CD4-positive, CD25-positive, alpha-beta regulatory T cell (primary cell): ENCODE measurements around the gene ELK3. TPM values are rescaled to one million over a fixed set of nuclear protein-coding genes. Genes with fewer than 3 reads are reported as not detected.

ENCODE experiments used
- ATAC-seq, 2 donors: fragments of 150-1000 bp; cut with Tn5 transposase; one replicate each; pipeline ENCODE4 v1.10.0; 2021; ENCODE audit warnings: low read depth in 2 of 2, moderate number of reproducible peaks in 2 of 2, moderate library complexity in 1 of 2
- DNase-seq, 3 donors: peaks; one replicate each; pipeline versions ENCODE4 v3.0.0 to v3.0.0-alpha.2; 2012 to 2022; ENCODE audit warnings: mixed read lengths in 1 of 3
- H3K27ac ChIP-seq: one replicate; pipeline ENCODE4 v1.7.0; 2013; ENCODE audit warnings: mild to moderate bottlenecking, low read length; ENCODE audit not compliant: insufficient read depth, poor library complexity, severe bottlenecking
- H3K27me3 ChIP-seq: one replicate; pipeline ENCODE4 v1.7.0; 2013; ENCODE audit warnings: low read length; ENCODE audit not compliant: control insufficient read depth, insufficient read depth
- H3K36me3 ChIP-seq: one replicate; pipeline ENCODE4 v1.7.0; 2013; ENCODE audit warnings: mild to moderate bottlenecking, low read length, moderate library complexity; ENCODE audit not compliant: control insufficient read depth, insufficient read depth
- H3K4me1 ChIP-seq: 2 replicates; pipeline ENCODE4 v1.7.0; 2013; ENCODE audit warnings: mild to moderate bottlenecking, low read length; ENCODE audit not compliant: insufficient read depth, control insufficient read depth, poor library complexity, severe bottlenecking
- H3K4me3 ChIP-seq: one replicate; pipeline ENCODE4 v1.7.0; 2013; ENCODE audit warnings: low read depth, mild to moderate bottlenecking, low read length, moderate library complexity
- H3K9me3 ChIP-seq, 2 experiments: 1 replicate in 1 of 2; 2 replicates in 1 of 2; pipeline ENCODE4 v1.7.0; 2013; ENCODE audit warnings: low read length in 2 of 2, mild to moderate bottlenecking in 1 of 2, moderate library complexity in 1 of 2; ENCODE audit not compliant: control insufficient read depth in 2 of 2
- H3K27ac Mint-ChIP-seq, 3 donors: one replicate each; pipeline ENCODE4 v1.8.0; 2020 to 2022; ENCODE audit warnings: mild to moderate bottlenecking in 3 of 3, mixed read lengths in 3 of 3, moderate library complexity in 2 of 3
- H3K27me3 Mint-ChIP-seq: one replicate; pipeline ENCODE4 v1.8.0; 2022; ENCODE audit warnings: mild to moderate bottlenecking, mixed read lengths
- H3K36me3 Mint-ChIP-seq: one replicate; pipeline ENCODE4 v1.8.0; 2020; ENCODE audit warnings: mixed read lengths
- H3K4me1 Mint-ChIP-seq, 4 donors: one replicate each; pipeline ENCODE4 v1.8.0; 2020 to 2022; ENCODE audit warnings: mixed read lengths in 4 of 4, mild to moderate bottlenecking in 1 of 4
- H3K4me3 Mint-ChIP-seq, 4 donors: one replicate each; pipeline ENCODE4 v1.8.0; 2020 to 2022; ENCODE audit warnings: mild to moderate bottlenecking in 4 of 4, mixed read lengths in 4 of 4, moderate library complexity in 3 of 4
- H3K9me3 Mint-ChIP-seq, 7 donors: one replicate each; pipeline ENCODE4 v1.8.0; 2020 to 2022; ENCODE audit warnings: mixed read lengths in 7 of 7, mild to moderate bottlenecking in 3 of 7, moderate library complexity in 2 of 7
- polyA plus RNA-seq, 4 donors: library from polyadenylated mRNA; unstranded; fragments of 300-500 nt; fragmentation: Illumina TruSeq; gene quantifications; one replicate each; pipeline ENCODE4 v1.2.3, GENCODE V29; 2021
- total RNA-seq: library from RNA; stranded (reverse); gene quantifications from one replicate; pipeline ENCODE4 v1.2.3, GENCODE V29; 2022

The ELK3 gene
- total and polyA plus RNA-seq, 5 donors from 2014 or later, result 33.4 to 84.7 (median 39.3) TPM

DNA sequence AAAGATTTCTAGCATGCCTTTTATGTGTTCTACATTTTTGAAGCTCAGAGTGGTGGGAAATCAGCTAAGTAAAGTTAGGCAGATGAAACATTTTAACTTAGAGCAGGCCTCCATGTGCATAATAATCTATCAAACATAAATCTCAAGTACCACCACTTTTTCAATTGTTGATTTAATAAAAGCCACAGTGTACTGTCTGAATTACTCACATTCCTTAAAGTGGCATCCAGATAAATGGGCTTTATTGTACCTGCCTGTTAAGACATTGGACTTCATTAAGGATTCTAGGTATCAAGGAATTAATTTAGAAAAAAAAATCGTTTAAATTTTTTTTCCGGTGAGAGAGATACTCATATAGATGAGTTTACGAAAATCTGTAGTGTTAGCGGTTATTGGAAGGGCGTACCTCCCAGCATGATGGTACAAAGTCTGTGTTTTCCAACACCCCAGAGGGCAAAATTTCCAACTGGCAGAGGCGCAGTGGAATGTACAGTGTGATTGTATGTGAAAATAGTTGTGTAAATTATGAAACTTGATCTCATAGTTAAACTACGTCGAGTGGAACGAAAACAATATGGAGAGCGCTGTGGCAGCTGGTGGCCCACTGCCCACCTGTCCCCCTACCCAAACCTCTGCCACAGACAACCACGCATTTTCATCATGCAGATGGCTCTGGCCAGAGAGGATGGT lies 25.0 kb downstream of the ELK3 start:
- ATAC-seq (no peak), DNase-seq (no peak)
- Mint-ChIP-seq H3K4me1 (peaks cover 22 to 79% (median 40%) of the 10 kb centered on the region in 4 donors), H3K27ac (peak overlapping the region in 2 of 3 donors; percentile 20 to 86), H3K9me3 (peaks cover 0 to 1% (median 0%) of the 10 kb centered on the region in 7 donors), H3K4me3 (peak overlapping the region in 2 of 4 donors; percentile 29 to 65), H3K27me3 (no peaks in the 10 kb centered on the region), H3K36me3 (peaks cover 31% of the 10 kb centered on the region)
- Histone ChIP-seq H3K27me3 (no peaks in the 10 kb centered on the region), H3K36me3 (peaks cover 32% of the 10 kb centered on the region), H3K4me1 (peaks cover 26% of the 10 kb centered on the region), H3K9me3 (no peaks in the 10 kb centered on the region), H3K27ac (no peak overlapping the region), H3K4me3 (no peak overlapping the region)

DNA sequence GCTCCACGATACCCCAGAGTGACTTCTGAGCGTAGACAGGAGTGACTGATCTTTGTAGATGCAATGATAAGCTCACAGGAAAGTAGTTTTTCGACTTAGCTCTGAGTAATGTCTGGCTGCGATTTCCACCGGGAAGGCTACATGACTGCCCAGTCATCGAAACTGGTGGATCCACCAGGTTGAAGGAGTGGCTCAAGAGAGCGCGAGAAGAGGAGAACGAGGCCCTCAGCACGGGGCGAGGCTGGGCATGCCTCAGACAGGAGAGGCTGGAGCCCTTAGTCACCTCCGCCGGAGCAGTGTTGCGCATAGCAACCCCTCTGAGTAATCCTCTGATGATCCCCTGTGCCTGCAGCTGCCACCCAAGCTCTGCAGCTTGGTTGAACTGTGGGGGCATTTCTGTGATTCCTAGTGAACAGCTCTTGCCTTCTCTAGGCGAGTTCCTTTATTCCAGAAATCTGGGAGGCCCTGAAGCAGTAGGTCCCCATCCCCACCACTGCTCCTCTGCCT lies 25.6 kb downstream of the ELK3 start:
- H3K9me3 ChIP-seq, result no peaks in the 10 kb centered on the region
- Mint-ChIP-seq H3K27ac (peak overlapping the region in 2 of 3 donors; percentile 75 to 86), H3K4me1 (peaks cover 19 to 76% (median 41%) of the 10 kb centered on the region in 4 donors), H3K36me3 (peaks cover 34% of the 10 kb centered on the region), H3K27me3 (no peaks in the 10 kb centered on the region), H3K9me3 (peaks cover 0 to 1% (median 0%) of the 10 kb centered on the region in 7 donors), H3K4me3 (peak overlapping the region in 2 of 4 donors; percentile 29 to 35)
- H3K4me3 ChIP-seq, result no peak overlapping the region
- H3K4me1 ChIP-seq, result peaks cover 21% of the 10 kb centered on the region
- ATAC-seq (no peak), DNase-seq (no peak)
- peaks cover 38% of the 10 kb centered on the region for H3K36me3 ChIP-seq
- H3K27me3 ChIP-seq, result no peaks in the 10 kb centered on the region
- no peak overlapping the region for H3K27ac ChIP-seq

GRCh38 chr12:96220902-96221301 lies 26.7 kb downstream of the ELK3 start:
- Histone ChIP-seq H3K36me3 (peaks cover 49% of the 10 kb centered on the region), H3K4me3 (no peak overlapping the region), H3K27ac (no peak overlapping the region), H3K9me3 (no peaks in the 10 kb centered on the region), H3K4me1 (peaks cover 11% of the 10 kb centered on the region), H3K27me3 (no peaks in the 10 kb centered on the region)
- no peak for ATAC-seq
- H3K4me3 Mint-ChIP-seq, result no peak overlapping the region
- peaks cover 34% of the 10 kb centered on the region for H3K36me3 Mint-ChIP-seq
- no peak overlapping the region for H3K27ac Mint-ChIP-seq
- DNase-seq, result no peak
- peaks cover 12 to 75% (median 35%) of the 10 kb centered on the region in 4 donors for H3K4me1 Mint-ChIP-seq
- H3K27me3 Mint-ChIP-seq, result no peaks in the 10 kb centered on the region
- H3K9me3 Mint-ChIP-seq, result peaks cover 0 to 1% (median 0%) of the 10 kb centered on the region in 7 donors

GRCh38 chr12:96221391-96221790 lies 27.2 kb downstream of the ELK3 start:
- peaks cover 0 to 1% (median 0%) of the 10 kb centered on the region in 7 donors for H3K9me3 Mint-ChIP-seq

GRCh38 chr12:96223411-96224218 lies 29.4 kb downstream of the ELK3 start:
- H3K27me3 ChIP-seq, result no peaks in the 10 kb centered on the region
- no peaks in the 10 kb centered on the region for H3K9me3 ChIP-seq
- Mint-ChIP-seq H3K27me3 (no peaks in the 10 kb centered on the region), H3K27ac (peak overlapping the region in 2 of 3 donors; percentile 16 to 61), H3K4me1 (peaks cover 12 to 81% (median 31%) of the 10 kb centered on the region in 4 donors), H3K9me3 (no peaks in the 10 kb centered on the region), H3K4me3 (peak overlapping the region in 2 of 4 donors; percentile 3 to 23), H3K36me3 (peaks cover 42% of the 10 kb centered on the region)
- H3K36me3 ChIP-seq, result peaks cover 62% of the 10 kb centered on the region
- H3K4me1 ChIP-seq, result peaks cover 8% of the 10 kb centered on the region
- no peak overlapping the region for H3K4me3 ChIP-seq
- DNase-seq (no peak), ATAC-seq (no peak)
- H3K27ac ChIP-seq, result peak overlapping the region; percentile 37

More at GRCh38 chr12:96221391-96221790, 27.2 kb downstream of the ELK3 start:
- Mint-ChIP-seq H3K4me1 (peaks cover 12 to 76% (median 34%) of the 10 kb centered on the region in 4 donors), H3K36me3 (peaks cover 37% of the 10 kb centered on the region), H3K4me3 (no peak overlapping the region), H3K27ac (peak overlapping the region in 1 of 3 donors; percentile 66), H3K27me3 (no peaks in the 10 kb centered on the region)
- peaks cover 11% of the 10 kb centered on the region for H3K4me1 ChIP-seq
- H3K27me3 ChIP-seq, result no peaks in the 10 kb centered on the region
- ATAC-seq, result no peak
- no peak overlapping the region for H3K4me3 ChIP-seq
- H3K27ac ChIP-seq, result no peak overlapping the region
- no peaks in the 10 kb centered on the region for H3K9me3 ChIP-seq
- no peak for DNase-seq
- H3K36me3 ChIP-seq, result peaks cover 49% of the 10 kb centered on the region

DNA sequence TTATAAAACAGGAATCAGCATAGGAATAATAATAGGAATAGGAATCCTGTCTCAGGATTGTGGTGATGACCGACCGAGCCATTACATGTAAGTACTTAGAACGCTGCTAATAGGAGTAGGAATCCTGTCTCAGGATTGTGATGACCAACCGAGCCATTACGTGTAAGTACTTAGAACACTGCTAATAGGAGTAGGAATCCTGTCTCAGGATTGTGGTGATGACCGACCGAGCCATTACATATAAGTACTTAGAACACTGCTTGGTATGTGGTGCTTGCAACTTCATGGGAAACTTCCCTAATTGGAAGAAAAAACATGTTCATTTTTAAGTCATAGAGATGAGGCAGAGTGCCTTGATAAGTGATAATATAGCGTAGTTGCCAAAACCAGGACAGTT lies 30.0 kb downstream of the ELK3 start:
- Mint-ChIP-seq H3K36me3 (peaks cover 41% of the 10 kb centered on the region), H3K4me1 (peaks cover 8 to 77% (median 30%) of the 10 kb centered on the region in 4 donors), H3K9me3 (no peaks in the 10 kb centered on the region), H3K27me3 (no peaks in the 10 kb centered on the region), H3K27ac (peak overlapping the region in 1 of 3 donors; percentile 61), H3K4me3 (no peak overlapping the region)
- no peak for DNase-seq
- no peak overlapping the region for H3K4me3 ChIP-seq
- peaks cover 68% of the 10 kb centered on the region for H3K36me3 ChIP-seq
- H3K27ac ChIP-seq, result peak overlapping the region; percentile 37
- H3K9me3 ChIP-seq, result no peaks in the 10 kb centered on the region
- peaks cover 8% of the 10 kb centered on the region for H3K4me1 ChIP-seq
- no peak for ATAC-seq
- H3K27me3 ChIP-seq, result no peaks in the 10 kb centered on the region

DNA sequence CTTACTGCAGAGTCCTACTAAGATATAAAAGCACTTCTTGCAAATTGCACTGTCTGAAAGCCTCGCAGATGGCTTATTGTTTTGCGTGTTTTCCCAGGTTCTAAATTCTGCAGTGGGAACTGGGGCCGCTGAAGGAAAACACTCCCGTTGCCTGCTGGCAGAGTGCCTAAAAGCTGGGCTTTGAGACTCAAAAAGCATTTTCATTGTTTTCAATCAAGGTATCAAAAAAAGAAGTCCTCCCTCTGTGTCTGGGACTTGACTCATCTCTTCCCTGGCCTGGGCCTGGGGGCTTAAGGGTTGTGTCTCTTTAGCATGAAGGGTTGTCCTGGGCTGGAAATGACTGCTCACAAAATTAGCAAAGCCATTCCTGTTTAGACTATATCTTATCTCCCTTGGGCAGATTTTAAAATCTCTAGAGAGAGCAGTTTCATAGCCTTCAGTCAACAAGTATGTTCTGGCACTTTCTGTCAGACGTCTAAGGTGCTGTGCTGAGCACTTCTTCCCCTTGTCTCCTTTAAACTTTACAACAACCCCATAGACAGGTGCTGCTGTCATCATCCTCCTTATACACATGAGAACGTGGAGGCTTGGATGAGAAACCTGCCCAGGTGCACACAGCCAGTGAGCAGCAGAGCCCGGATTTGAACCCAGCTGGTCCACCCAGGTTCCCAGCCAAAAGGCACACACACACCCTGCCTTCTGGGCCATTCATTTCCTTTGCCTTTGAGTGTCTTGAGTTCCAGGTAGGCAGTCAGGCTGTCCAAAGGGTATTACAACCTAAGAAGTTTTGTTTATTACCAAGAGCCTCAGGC lies 31.1 kb downstream of the ELK3 start:
- Mint-ChIP-seq H3K27me3 (no peaks in the 10 kb centered on the region), H3K4me1 (peaks cover 6 to 68% (median 31%) of the 10 kb centered on the region in 4 donors)

More for the DNA sequence above, 31.1 kb downstream of the ELK3 start:
- Mint-ChIP-seq H3K36me3 (peaks cover 35% of the 10 kb centered on the region), H3K4me3 (no peak overlapping the region), H3K27ac (peak overlapping the region; percentile 60 to 86 (median 75)), H3K9me3 (no peaks in the 10 kb centered on the region)
- H3K4me1 ChIP-seq, result peaks cover 8% of the 10 kb centered on the region
- H3K36me3 ChIP-seq, result peaks cover 70% of the 10 kb centered on the region
- DNase-seq, result no peak
- H3K27ac ChIP-seq, result no peak overlapping the region
- no peaks in the 10 kb centered on the region for H3K9me3 ChIP-seq
- no peak overlapping the region for H3K4me3 ChIP-seq
- ATAC-seq, result no peak
- H3K27me3 ChIP-seq, result no peaks in the 10 kb centered on the region
